LoVo (cell line): ENCODE data around the gene MARCHF3.
"Not testable (repeated sequence)": the region's sequence is repeated elsewhere in the genome, so short reads cannot be mapped to it uniquely, and the experiment has no call there.

Experiments used
- DNase-seq: peaks from one replicate; pipeline ENCODE4 v3.0.0-alpha.2; 2016; ENCODE audit warnings: low spot score

The MARCHF3 gene

GRCh38 chr5:126918615-126918957 lies 111.8 kb downstream of the MARCHF3 start:
- no peak for DNase-seq

- DNase-seq: no peak
Measured at GRCh38 chr5:126917918-126918614, 112.3 kb downstream of the MARCHF3 start.

GRCh38 chr5:126915496-126915895 lies 114.9 kb downstream of the MARCHF3 start:
- no peak for DNase-seq

- no peak for DNase-seq
Measured at GRCh38 chr5:126914801-126915436, 115.4 kb downstream of the MARCHF3 start.

- no peak for DNase-seq
Measured at GRCh38 chr5:126912616-126913200, 117.7 kb downstream of the MARCHF3 start.

- no peak for DNase-seq
Measured at GRCh38 chr5:126911986-126912385, 118.4 kb downstream of the MARCHF3 start.

GRCh38 chr5:126909856-126910255 lies 120.5 kb downstream of the MARCHF3 start:
- DNase-seq: no peak

- DNase-seq: not testable (repeated sequence)
Measured at GRCh38 chr5:126904407-126904806, 126.0 kb downstream of the MARCHF3 start.

- DNase-seq: no peak
Measured at GRCh38 chr5:126900796-126901195, 129.6 kb downstream of the MARCHF3 start.

GRCh38 chr5:126899476-126899875 lies 130.9 kb downstream of the MARCHF3 start:
- DNase-seq: no peak

GRCh38 chr5:126897851-126898630 lies 132.3 kb downstream of the MARCHF3 start:
- no peak for DNase-seq

- DNase-seq: no peak
Measured at GRCh38 chr5:126896170-126896702, 134.1 kb downstream of the MARCHF3 start.

GRCh38 chr5:126895712-126896111 lies 134.6 kb downstream of the MARCHF3 start:
- DNase-seq: not testable (repeated sequence)

- not testable (repeated sequence) for DNase-seq
Measured at GRCh38 chr5:126890414-126890813, 139.9 kb downstream of the MARCHF3 start.

GRCh38 chr5:126888175-126888574 lies 142.2 kb downstream of the MARCHF3 start:
- DNase-seq: no peak

- no peak for DNase-seq
Measured at GRCh38 chr5:126884269-126884819, 146.0 kb downstream of the MARCHF3 start.

- no peak for DNase-seq
Measured at GRCh38 chr5:126883564-126884245, 146.7 kb downstream of the MARCHF3 start.

GRCh38 chr5:126881821-126882600 lies 148.3 kb downstream of the MARCHF3 start:
- no peak for DNase-seq

- no peak for DNase-seq
Measured at GRCh38 chr5:126878634-126879033, 151.7 kb downstream of the MARCHF3 start.

- no peak for DNase-seq
Measured at GRCh38 chr5:126878085-126878484, 152.3 kb downstream of the MARCHF3 start.

GRCh38 chr5:126877602-126878001 lies 152.8 kb downstream of the MARCHF3 start:
- no peak for DNase-seq
